HFFc6 (cell line): Measurements from ENCODE around the gene NDRG2. TPM values are rescaled to one million over a fixed set of nuclear protein-coding genes. Genes with fewer than 3 reads are reported as not detected.

Source experiments
- DNase-seq: peaks from one replicate; pipeline ENCODE4 v3.0.0-alpha.2; 2018
- H3K27ac Mint-ChIP-seq: 2 replicates; pipeline ENCODE4 v1.8.0; 2020; ENCODE audit warnings: mild to moderate bottlenecking, mixed read lengths
- H3K27me3 Mint-ChIP-seq: 2 replicates; pipeline ENCODE4 v1.8.0; 2021; ENCODE audit warnings: mild to moderate bottlenecking, moderate library complexity, mixed read lengths; ENCODE audit not compliant: insufficient read depth
- H3K36me3 Mint-ChIP-seq: 2 replicates; pipeline ENCODE4 v1.8.0; 2021; ENCODE audit warnings: low read depth, mixed read lengths
- H3K4me1 Mint-ChIP-seq: 2 replicates; pipeline ENCODE4 v1.8.0; 2020; ENCODE audit warnings: low read depth, mixed read lengths
- H3K4me3 Mint-ChIP-seq: 2 replicates; pipeline ENCODE4 v1.8.0; 2020; ENCODE audit warnings: mild to moderate bottlenecking, moderate library complexity, mixed read lengths
- H3K9me3 Mint-ChIP-seq: 2 replicates; pipeline ENCODE4 v1.8.0; 2020; ENCODE audit warnings: mild to moderate bottlenecking, mixed read lengths
- CTCF ChIP-seq: fragments of 200-600 bp; sonication (generic); IDR thresholded peaks from 2 replicates; pipeline ENCODE4 v1.5.0; 2021; ENCODE audit warnings: antibody characterized with exemption, mild to moderate bottlenecking
- total RNA-seq, 6 experiments: library from RNA; stranded (reverse); fragmentation: NEBNext Ultra II Directional; extraction: Animal tissue kit (Norgen Biotek cat#: 25700); gene quantifications; 2 replicates in 1 of 6; 3 replicates in 5 of 6; pipeline ENCODE4 v1.2.3, GENCODE V29; 2021

The NDRG2 gene
- total RNA-seq, 6 experiments from 2014 or later: 0.11 to 0.31 (median 0.23) TPM; not detected in 2

- no peak for DNase-seq
- TF ChIP-seq CTCF: peak; percentile 42; the same call in 1 of the 2 replicates
Measured at GRCh38 chr14:21066882-21067502, 42.1 kb upstream of the NDRG2 start.

GRCh38 chr14:21063479-21063878 lies 38.6 kb upstream of the NDRG2 start:
- no peak for TF ChIP-seq CTCF
- Mint-ChIP-seq H3K4me3 (peak overlapping the region; percentile 30; the same call in 1 of the 2 replicates), H3K27ac (peak overlapping the region; percentile 33; the same call in 1 of the 2 replicates)

More at GRCh38 chr14:21066882-21067502, 42.1 kb upstream of the NDRG2 start:
- H3K27me3 Mint-ChIP-seq: peaks cover 6% of the 10 kb centered on the region
- H3K4me3 Mint-ChIP-seq: no peak overlapping the region
- no peaks in the 10 kb centered on the region for H3K36me3 Mint-ChIP-seq
- no peaks in the 10 kb centered on the region for H3K9me3 Mint-ChIP-seq
- H3K4me1 Mint-ChIP-seq: peaks cover 40% of the 10 kb centered on the region
- no peak overlapping the region for H3K27ac Mint-ChIP-seq

GRCh38 chr14:21061347-21061668 lies 36.4 kb upstream of the NDRG2 start:
- no peak for TF ChIP-seq CTCF
- Mint-ChIP-seq H3K4me3 (no peak overlapping the region), H3K27me3 (peaks cover 3% of the 10 kb centered on the region), H3K36me3 (no peaks in the 10 kb centered on the region), H3K4me1 (peaks cover 46% of the 10 kb centered on the region), H3K27ac (no peak overlapping the region), H3K9me3 (no peaks in the 10 kb centered on the region)
- no peak for DNase-seq

More at GRCh38 chr14:21063479-21063878, 38.6 kb upstream of the NDRG2 start:
- H3K27me3 Mint-ChIP-seq: peaks cover 3% of the 10 kb centered on the region
- H3K4me1 Mint-ChIP-seq: peaks cover 38% of the 10 kb centered on the region
- DNase-seq: peak; percentile 66
- H3K36me3 Mint-ChIP-seq: no peaks in the 10 kb centered on the region
- H3K9me3 Mint-ChIP-seq: no peaks in the 10 kb centered on the region

- Mint-ChIP-seq H3K27me3 (peaks cover 3% of the 10 kb centered on the region), H3K4me1 (peaks cover 46% of the 10 kb centered on the region), H3K27ac (no peak overlapping the region), H3K4me3 (no peak overlapping the region; the same call in 1 of the 2 replicates), H3K9me3 (no peaks in the 10 kb centered on the region), H3K36me3 (no peaks in the 10 kb centered on the region)
- DNase-seq: no peak
- no peak for TF ChIP-seq CTCF
Measured at GRCh38 chr14:21060614-21061346, 35.9 kb upstream of the NDRG2 start.

- no peak for TF ChIP-seq CTCF
- DNase-seq: no peak
Measured at GRCh38 chr14:21059842-21060613, 35.2 kb upstream of the NDRG2 start.

More at GRCh38 chr14:21059842-21060613, 35.2 kb upstream of the NDRG2 start:
- Mint-ChIP-seq H3K4me1 (peaks cover 46% of the 10 kb centered on the region), H3K27me3 (peaks cover 2% of the 10 kb centered on the region), H3K4me3 (no peak overlapping the region; the same call in 1 of the 2 replicates), H3K27ac (no peak overlapping the region), H3K36me3 (no peaks in the 10 kb centered on the region), H3K9me3 (no peaks in the 10 kb centered on the region)
